GM21360 (cell line): Measurements from ENCODE around the gene HOXA7.

ENCODE experiments used
- ATAC-seq: cut with Tn5 transposase; IDR thresholded peaks from one replicate; pipeline ENCODE4 v1.9.1; 2021; ENCODE audit warnings: mild to moderate bottlenecking, moderate library complexity; ENCODE audit not compliant: unreplicated experiment

The HOXA7 gene

DNA sequence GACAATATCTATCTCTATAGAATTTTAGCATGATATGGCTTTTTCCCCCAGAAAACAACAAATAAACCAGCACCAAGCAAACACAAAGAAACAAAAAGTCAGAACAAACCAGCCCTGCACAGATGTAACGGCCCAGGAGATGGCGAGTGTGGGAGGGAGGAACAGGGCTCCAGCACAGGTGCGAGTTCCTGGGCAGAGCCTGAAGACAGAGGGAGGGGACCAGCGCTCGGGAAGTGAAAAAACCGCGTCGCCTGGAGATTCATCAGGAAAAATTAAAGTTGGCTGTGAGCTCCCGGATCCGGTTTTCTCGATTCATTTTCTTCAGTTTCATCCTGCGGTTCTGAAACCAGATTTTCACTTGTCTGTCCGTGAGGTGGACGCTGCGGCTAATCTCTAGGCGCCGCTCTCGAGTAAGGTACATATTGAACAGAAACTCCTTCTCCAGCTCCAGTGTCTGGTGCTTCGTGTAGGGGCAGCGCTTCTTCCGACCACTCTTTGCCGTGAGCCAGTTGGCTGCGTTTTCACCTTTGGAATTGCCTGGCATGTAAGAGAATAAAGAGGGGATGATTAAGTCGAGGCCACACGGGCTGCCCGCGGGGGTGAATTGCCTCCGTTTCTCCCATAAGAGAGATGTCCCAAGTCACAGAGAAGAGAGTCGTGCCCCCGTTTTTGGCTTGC is 15.3 kb upstream of the HOXA7 start:
- ATAC-seq, result no peak

DNA sequence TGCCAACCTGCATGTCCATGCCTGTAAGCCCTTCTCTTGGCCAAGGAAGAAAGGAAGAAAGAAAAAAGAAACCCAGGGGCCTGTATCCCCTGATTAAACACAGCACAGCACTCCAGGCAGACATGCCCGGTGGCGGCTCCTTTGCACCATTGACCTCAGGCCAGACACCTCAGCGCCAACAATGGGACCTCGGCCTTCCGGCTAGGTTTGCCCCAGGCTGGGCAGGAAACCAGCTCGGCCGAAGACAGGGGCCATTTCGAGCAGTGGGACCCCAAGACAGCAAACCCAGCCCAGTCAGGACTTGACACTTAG is 14.8 kb upstream of the HOXA7 start:
- no peak for ATAC-seq

DNA sequence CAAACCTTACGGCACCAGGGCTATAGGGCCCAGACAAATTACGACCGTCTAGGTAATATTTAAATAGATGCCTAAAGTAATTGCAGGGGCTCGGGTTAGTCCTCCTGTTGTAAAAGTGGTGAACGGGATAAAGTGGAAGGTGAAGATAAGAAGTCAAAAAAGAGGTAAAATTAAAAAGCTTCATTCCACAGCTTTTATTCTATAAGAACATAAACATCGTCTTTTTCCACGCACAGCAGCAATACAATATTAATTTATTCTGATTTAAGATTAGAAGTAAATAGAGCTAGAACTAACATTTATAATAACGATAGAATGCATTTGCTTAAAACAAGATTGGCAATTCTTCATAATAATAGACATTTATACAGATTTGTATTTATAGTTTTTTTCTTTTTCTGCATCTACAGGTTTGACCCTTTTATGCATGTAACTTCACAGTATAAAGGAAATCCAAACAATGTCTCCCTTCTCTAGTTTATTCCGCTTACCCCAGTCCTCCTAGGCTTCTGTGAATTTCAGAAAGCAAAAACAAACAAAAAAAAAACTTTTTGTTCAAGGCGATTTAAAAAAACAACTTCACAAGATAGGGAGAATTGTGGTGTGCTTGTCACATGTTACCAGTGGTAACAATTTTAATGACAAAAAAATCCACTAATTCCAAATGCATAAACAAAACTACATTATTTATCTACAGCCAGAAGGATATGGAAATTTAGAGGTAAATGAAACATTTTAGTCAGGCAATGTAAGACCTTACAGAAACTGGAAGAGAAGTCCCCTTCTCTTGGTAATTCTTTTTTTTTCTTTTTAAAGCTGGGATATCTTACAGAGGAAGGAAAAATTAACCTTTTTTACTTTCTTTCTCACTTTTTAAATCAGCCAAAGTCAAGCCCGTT is 14.2 kb upstream of the HOXA7 start:
- no peak for ATAC-seq

DNA sequence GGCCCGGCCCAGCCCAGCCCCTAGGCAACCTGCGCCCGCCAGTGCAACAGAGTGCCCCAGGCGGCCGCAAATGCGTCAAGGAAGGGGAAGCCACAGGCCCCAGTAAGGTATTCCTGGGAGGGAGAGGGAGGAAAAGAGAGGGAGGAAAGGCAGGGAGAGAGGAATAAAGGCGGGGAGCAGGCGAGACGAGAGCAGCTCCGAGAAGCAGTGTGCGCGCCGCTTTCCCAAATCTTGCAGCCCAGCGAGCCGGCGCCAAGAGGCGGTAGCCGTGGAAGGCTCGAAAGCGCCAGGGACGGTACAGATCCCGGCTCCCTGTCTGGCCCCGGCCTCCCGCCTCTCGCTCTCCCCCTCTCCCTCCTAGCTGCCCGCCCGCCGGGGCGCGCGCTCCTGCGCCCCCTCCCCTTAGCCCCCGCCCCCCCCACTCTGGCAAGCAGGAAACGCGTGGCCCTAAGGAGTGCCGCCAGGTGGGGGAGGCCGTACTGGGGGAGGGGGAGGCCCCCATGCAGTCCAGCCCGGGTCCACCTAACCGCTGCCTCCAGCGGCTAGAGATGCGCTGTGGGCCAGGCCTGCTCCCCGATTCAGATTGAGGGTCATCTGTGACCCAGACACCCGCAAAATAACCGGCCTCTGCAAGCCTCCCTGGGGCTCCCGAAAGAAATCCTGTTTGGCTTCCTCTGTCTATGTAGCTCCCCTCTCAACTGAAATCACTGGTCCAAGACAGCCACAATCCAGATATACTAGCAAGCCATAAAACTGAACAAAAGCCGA is 13.4 kb upstream of the HOXA7 start:
- no peak for ATAC-seq

DNA sequence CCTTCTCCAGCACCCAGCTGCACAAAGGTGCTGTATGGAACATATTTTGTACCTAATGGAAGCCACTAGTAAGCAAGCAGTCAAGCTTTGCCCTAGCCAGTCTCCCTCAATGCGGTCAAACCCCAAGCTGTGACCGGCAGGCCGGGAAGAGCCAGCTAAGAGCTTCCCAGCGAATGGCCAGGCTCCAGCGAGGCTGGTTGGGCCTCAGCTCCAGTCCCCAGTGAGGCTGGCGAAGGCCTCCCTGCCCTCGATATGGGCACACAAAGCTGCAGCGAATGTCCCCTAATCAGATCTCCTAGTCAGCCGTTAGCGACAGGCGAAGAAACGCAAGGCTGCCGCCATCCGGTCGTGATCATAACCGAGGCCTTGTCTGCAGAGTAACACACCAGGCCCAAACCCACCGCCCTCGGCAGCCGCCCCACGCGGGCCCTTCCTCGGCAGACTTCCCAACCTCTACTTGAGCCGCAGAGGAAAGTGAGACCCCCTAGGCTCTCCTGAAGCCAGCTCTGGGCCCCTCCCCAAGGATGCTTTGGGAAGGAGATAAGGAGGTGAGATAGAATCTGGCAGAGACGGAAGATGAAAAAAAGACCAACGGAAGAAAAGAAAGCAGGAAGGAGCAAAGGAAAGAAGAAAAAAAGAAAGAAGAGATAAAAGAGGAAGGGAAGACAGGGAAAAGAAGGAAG is 11.9 kb upstream of the HOXA7 start:
- no peak for ATAC-seq

DNA sequence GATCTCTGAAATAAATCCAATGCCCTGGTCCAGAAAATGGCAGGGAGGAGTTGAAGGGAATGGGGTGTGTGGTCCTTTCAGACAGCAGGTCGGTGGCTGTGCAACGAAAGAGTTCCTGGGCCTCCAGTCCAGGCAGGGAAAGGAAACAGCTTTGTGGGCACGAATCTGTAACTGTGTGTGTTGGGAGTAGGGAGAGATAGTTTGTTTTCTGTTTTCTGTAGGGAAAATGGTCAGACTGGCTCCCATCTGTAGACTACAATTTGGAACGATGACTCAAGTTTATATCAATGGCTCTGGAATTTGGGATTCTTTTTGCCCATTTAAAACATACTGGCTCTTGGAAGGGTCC is 11.4 kb upstream of the HOXA7 start:
- no peak for ATAC-seq

DNA sequence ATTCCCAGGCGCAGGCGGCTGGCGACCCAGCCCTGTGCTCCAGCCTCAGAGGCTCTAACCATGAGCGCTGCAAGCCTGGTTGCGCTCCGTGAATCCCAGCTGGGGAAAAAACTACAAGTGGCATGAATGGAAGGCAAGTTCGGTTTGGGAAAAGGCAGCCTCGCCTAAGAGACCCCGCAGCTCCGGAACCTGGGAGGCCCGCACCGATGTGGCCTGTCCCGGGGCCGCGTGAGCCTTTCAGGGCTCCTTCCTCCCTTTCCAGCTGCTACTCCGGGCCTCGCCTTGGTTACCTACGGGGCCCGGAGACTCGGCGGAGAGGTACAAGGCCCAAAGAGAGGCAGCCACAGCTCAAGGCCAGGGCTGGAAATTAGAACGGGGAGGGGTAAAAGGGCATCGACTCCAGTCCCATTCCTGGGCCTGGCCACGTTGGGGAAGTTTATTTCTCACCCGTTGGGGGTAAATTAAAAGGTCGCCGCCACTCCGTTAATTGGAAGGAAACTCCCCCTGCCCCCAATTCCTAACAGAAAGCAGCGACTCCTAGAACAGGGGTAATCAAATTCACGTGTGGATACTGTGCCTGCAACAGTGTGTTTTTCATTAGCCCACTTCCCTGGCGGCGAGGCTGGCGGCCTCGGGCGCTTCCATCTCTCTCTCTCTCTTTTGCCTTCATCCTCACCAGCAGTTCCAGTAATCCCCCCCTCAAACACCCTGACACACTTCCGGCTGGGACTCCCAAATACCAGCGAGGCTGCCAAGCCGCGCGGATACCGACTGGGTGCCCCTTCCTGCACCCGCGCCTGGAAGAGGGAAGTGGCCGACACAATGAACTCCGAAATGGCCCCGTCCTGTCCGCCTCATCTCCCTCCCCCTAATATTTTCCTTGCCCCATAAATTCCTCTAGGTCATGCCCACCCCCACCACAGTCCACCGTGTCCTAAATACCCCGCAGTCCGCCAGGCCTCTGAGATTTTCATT is 10.3 kb upstream of the HOXA7 start:
- ATAC-seq, result no peak

DNA sequence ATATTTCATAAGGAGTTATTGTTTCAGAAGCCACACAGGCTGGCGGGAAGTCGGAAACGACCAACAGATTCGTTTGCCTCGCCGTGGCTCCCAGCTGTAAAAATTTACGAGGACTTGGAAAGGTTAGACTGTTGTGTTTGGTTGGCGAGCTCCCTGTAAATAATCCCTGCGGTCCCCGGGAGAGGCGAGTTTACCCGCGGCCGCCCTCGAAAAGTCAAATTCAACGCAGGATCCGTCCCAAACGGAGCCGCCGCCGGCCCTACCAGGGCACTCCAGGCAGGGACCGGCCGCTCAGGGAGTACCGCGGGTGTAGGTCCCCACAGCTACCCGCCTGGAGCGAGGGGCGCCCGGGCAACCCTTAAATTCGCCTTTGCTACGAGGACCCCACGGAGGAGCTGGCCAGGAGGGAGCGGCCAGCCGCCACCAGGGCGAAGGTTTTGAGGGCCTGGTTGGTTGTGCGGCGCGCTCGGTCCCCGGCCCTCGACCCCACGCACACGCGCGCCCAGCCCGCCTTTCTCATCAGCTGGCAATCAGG is 9.6 kb upstream of the HOXA7 start:
- no peak for ATAC-seq

DNA sequence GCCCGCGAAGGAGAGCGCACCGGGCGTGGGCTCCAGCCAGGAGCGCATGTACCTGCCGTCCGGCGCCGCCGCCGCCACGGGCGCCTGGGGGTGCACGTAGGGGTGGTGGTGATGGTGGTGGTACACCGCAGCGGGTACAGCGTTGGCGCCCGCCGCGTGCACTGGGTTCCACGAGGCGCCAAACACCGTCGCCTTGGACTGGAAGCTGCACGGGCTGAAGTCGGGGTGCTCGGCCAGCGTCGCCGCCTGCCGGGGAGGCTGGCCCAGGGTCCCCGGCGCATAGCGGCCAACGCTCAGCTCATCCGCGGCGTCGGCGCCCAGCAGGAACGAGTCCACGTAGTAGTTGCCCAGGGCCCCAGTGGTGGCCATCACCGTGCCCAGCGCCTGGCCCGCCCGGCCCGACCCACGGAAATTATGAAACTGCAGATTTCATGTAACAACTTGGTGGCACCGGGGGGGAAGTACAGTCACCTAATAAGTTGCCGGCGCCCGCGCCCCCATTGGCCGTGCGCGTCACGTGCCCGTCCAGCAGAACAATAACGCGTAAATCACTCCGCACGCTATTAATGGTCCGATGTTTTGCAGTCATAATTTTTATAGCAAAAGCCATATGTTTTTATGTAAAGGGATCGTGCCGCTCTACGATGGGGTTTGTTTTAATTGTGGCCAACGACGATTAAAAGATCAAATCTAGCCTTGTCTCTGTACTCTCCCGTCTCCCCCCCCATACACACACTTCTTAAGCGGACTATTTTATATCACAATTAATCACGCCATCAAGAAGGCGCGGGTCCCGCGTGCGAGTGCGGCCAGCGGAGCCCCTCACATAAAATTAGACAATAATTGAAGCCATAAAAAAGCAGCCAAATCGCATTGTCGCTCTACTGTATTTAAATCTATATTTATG is 8.9 kb upstream of the HOXA7 start, which contains the start of gene HOXA9:
Gene HOXA9, minus strand, starts transcription at position 449 of the 907 bp plus-strand sequence. Its CDS starts 80 bp downstream, at position 369.
- no peak for ATAC-seq

DNA sequence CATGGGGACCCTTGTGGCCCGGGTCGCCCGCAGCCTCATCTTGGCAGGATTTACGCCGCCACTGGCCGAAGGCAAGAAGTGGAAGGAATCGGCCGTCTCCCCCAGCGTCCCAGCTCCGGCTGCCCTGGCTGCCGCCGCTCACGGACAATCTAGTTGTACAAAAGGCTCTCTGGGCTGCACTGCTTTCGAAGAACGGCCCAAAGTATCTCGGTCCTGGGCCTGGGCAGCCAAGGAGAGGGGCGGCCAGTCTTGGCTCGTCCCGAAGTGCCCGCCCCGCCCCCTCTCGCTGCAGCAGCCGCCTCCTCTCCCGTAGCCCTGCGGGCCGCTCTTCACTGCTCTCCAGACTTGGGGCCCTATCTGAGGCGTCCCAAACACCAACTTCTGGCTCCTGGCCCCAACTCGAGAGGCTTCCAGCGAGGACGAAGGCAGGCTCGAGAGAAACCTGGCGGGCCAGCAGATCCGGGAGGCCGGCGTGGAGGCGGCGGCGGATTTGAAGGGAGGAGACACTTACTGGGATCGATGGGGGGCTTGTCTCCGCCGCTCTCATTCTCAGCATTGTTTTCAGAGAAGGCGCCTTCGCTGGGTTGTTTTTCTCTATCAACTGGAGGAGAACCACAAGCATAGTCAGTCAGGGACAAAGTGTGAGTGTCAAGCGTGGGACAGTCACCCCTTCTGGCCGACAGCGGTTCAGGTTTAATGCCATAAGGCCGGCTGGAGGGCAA is 8.1 kb upstream of the HOXA7 start:
- no peak for ATAC-seq

DNA sequence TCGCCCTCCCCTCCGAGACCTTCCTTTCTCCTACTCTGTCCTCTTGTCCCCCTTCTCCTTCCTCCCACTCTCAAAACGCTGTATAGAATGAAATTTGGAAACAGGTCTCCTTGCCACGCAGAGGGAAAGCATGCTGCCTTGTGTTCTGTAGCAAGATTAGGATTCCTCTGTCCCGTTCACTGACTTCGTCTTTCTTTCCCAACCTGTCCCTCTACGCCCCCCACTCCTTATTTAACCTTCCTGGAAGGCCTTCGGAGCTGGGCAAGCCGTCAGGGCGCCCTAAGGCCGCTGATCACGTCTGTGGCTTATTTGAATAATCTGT is 7.5 kb upstream of the HOXA7 start:
- ATAC-seq, result no peak

DNA sequence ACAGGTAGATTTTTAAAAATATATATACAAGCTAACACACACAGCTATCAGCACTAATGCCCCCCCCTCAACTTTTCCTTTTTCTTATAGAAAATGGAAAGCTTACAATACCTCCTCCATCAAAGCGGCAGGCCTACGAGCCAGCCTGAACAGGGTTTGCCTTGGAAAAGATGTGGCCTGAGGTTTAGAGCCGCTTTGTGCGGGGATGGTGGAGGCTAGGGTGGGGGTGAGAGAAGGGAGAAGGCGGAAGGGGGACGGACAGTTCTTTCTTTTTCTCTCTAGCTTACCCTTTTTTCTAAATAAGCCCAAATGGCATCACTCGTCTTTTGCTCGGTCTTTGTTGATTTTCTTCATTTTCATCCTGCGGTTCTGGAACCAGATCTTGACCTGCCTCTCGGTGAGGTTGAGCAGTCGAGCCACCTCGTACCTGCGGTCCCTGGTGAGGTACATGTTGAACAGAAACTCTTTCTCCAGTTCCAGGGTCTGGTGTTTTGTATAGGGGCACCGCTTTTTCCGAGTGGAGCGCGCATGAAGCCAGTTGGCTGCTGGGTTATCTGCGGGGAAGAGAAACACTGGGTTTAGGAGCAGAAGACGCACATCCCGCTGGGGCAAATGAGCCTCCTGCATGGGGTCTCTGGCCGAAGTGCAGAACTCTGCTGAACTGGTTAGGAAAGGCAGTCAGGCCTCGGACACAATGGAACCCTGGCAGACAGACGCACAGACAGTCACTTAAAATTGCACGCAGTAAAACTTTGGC is 7.0 kb upstream of the HOXA7 start:
- ATAC-seq, result no peak

DNA sequence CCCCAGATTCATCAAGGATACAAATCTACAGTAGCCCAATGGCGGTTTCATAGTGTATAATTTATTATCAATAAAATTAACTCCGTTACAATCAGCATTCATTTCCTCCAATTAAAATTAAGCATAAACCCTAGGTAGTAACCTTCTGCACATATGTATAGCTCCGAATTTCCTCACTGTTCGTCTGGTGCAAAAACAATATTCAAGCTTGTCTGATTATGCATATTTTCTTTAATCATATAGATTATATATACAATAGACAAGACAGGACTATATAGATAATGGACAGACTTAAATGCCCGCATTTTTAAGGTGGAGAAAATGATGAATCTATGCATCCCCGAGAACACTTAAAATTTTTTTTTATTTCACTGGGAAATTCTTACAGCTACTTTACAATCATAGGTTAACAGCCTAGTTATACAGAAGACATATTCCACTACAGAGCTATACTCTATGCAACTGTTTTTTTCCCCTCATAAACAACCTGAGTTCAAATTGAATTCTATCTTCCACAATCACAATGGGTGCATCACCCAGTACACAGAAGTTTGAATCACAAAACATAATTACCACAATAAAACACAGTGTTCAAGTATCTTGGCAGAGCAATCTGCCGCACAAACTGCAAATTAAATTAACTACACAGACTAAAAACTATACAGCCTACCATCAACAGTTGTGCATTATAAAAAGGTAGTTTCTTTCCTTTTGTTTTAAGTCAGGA is 6.2 kb upstream of the HOXA7 start:
- ATAC-seq, result no peak

DNA sequence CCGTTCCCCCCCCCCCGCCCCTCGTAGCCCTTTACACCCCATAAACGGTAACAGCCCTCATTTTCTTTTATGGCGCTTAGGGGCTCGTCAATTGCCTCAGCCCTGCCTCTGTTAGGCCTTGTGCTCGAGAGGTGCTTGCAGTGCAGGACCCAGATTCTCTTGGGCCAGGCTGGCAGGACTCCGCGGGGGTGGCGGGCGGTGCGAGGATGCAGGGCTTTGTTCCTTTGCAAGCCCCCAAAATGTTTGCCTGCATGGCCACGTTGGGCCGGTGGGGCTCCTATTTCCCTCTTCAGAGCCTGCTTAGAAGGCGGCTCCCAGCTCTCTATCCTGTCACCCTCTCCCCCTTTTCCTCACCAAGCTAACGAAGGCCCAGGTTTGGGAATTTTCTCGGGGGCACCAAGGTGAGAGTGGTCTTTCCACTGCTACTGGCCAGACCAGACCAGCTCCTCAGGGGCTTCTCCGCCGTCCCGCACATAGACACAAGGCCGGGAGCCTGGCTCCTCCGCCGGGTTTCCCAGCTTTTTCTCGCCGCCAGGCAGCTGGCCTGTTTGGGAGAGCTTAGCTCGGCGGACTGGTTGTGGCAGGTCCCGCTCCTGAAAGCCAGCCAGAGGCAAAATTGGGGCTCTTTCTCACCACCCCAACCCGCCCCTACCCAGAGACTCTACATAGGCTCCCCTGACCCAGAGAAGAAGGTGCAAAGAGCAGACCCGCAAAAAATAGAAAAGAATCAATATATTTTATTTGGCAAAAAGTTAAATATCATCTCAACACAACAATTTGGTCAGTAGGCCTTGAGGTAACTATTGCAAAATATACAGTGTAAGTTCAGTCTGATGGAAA is 5.5 kb upstream of the HOXA7 start:
- no peak for ATAC-seq

DNA sequence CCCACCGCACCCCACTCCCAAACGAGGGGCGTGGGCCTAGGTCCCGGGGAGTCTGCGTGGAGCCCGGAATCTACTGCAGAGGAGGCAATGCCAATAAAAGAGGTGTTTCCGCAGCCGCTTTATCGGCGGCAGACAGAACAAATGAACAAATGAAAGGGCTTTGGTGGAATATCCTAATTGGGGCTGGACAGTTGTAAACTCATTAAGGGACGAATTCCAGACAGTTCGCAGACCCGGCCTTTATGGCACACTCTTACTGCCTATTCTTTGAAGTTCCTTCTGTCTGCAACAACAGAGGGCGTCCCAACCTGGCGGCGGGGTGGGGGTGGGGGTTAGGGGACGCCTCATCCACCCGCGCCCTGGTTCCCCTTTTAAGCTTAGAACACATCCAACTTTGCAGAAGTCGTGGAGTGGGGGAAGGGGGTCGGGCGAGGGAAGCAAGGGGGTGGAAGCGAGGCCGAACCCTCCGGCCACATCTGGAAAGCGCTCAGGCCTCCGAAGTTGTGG is 4.8 kb upstream of the HOXA7 start:
- ATAC-seq, result no peak
